GM18499 (cell line): ENCODE data around the gene CC2D2A.
"Not testable (repeated sequence)": the region's sequence is repeated elsewhere in the genome, so short reads cannot be mapped to it uniquely, and the experiment has no call there.

ENCODE experiments used
- ATAC-seq: cut with Tn5 transposase; IDR thresholded peaks from one replicate; pipeline ENCODE4 v1.9.1; 2021; ENCODE audit warnings: moderate number of reproducible peaks; ENCODE audit not compliant: insufficient read depth, unreplicated experiment

Gene CC2D2A

DNA sequence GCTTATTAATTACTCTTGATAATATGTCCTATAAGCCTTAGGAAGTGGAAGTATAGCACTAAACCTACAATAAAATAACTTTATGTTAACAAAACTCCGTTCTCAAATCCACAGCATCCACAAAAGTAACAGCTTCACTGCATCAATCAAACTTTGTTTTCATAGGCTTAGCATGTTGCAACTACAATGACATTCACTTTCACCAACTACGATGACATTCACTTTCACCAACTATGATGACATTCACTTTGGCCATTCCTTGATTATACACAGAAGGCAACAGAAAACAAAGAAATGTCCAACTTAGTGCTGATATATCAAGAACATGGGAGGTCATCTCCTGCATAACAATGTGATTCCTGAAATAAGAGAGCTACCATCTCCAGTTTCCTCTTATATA lies 141.2 kb downstream of the CC2D2A start:
- no peak for ATAC-seq

DNA sequence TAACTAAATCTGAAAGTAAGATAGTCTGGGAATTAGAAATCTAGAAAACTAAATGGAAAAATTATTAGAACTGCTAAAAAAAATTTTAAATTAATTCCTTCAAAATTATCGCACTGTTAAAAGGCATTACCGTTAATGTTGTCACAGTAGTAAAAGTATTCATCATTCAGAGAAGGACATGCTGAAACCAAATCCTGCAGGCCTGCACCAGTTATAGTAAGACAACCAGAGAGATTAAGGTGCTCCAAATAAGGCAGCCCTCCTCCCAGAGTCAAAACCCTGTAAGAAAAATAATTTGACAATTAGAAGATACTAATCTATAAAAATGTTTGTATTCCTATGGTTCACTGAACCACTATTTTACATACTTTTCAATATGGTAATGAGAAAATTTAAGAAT lies 142.5 kb downstream of the CC2D2A start:
- ATAC-seq = no peak

DNA sequence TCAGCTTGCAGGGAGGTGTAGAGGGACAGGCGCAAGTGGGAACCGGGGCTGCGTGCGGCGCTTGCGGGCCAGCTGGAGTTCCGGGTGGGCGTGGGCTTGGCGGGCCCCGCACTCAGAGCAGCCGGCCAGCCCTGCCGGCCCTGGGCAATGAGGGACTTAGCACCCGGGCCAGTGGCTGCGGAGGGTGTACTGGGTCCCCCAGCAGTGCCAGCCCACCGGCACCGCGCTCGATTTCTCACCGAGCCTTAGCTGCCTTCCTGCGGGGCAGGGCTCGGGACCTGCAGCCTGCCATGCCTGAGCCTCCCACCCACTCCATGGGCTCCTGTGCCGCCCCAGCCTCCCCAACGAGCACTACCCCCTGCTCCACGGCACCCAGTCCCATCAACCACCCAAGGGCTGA lies 145.2 kb downstream of the CC2D2A start:
- ATAC-seq = not testable (repeated sequence)

DNA sequence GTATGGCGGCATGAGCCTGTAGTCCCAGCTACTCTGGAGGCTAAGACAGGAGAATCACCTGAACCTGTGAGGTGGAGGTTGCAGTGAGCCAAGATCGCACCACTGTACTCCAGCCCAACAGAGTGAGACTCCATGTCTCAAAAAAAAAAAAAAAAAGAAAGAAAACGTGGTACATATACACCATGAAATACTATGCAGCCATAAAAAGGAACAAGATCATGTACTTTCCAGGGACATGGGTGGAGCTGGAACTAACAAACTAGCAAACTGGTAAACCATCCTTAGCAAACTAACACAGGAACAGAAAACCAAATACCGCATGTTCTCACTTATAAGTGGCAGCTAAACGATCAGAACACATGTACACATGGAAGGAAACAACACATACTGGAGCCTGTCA lies 147.7 kb downstream of the CC2D2A start:
- ATAC-seq = not testable (repeated sequence)

DNA sequence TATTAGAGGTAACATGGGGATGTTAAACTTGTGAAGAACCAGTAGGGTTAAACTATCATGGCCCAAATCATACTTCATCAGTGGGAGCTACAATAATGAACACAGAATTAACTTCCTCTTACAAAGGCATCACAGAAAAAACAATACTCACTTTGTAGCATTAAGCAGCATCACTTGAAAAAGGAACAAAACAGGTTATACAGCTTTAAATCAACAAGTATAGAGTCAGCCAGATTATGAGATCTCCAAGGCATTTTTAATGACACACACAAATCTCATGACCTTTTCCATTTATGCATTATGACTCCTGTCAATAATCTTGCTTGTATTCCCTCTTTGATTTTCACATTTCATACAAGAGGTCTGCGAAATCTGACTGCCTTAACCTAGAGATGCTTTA lies 167.1 kb downstream of the CC2D2A start:
- no peak for ATAC-seq

DNA sequence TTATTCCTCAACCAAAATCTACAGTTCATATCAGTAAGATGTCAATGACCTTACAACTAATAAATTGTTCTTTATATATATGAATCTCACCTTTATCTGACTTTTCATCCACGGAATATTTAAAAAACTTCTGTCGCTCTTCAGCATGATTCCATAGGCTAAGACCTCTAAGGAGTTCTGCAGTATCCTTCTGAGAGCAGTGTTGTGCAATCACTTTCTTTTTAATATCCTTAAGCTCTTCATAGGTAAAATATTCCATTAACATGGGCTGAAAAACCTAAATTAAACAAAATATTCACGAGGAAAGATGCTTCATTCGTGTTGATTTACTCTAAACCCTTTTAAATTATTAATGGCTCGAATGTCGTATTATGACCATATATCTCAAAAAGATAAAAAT lies 168.7 kb downstream of the CC2D2A start:
- ATAC-seq = no peak

DNA sequence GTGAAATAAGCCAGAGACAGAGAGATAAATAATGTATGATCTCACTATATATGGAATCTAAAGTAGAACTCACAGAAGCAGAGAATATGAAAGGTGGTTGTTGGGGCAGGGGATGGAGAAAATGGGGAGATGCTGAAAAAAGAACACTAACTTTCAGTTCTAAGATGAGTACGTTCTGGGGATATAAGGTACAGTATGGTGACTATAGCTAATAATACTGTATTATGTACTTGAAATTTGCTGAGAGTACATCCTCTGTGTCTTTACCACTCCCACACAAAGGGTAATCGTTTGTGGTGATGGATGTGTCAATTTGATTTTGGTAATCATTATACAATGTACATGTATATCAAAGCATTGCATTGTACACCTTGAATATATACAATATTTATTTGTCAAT lies 178.9 kb downstream of the CC2D2A start:
- ATAC-seq = peak; percentile 42

DNA sequence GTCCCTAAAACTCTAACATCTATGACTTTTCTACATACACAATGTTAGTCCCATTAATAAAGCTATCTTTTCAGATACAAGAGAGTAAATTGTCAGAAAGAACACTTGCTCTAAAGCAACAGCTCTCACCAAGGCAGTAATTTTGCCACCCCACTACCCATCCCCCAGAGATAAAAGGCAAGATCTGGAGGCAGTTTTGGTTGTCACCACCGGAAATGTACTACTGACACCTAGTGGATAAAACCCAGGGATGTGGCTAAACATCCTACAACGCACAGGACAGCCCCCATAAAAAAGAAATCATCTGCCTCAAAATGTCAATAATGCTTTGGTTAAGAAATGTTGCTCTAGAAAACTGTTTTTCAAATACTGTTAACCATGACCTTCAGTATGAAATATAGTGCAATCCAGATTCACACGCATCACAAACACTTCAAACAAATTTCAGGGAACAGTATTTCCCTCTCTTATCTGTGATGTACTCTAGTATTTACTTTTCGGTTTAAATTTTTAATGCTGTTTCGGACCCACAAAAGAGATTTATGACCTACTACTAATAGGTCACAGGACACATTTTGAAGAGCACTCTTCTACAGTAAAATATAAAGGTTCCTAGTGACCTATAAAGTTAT lies 180.3 kb downstream of the CC2D2A start:
- no peak for ATAC-seq
